OCI-LY3 (cell line): ENCODE measurements around the gene XXYLT1.

Experiments used
- H2AFZ ChIP-seq: fragments of 200-600, 300-600 bp; shearing (Covaris generic); 2 replicates; pipeline ENCODE4 v1.6.0; 2014; ENCODE audit warnings: antibody characterized with exemption, low read depth, low read length
- H3K27ac ChIP-seq: fragments of 200-600, 300-600 bp; sonication (generic); 2 replicates; pipeline ENCODE4 v1.5.1; 2014; ENCODE audit warnings: mild to moderate bottlenecking, low read length, moderate library complexity, mixed read lengths
- H3K27me3 ChIP-seq: fragments of 200-600, 300-600 bp; sonication (generic); 2 replicates; pipeline ENCODE4 v1.6.1; 2014; ENCODE audit warnings: low read depth, low read length, mixed read lengths
- H3K36me3 ChIP-seq: fragments of 200-600, 300-600 bp; sonication (generic); replicated peaks from 2 replicates; pipeline ENCODE3; 2014; ENCODE audit warnings: low read depth, low read length, mixed read lengths
- H3K4me1 ChIP-seq: fragments of 300-600, 200-600 bp; sonication (generic); 2 replicates; pipeline ENCODE4 v1.6.1; 2014; ENCODE audit warnings: low read length, mixed read lengths
- H3K4me2 ChIP-seq: fragments of 200-600, 300-600 bp; sonication (generic); 2 replicates; pipeline ENCODE4 v1.6.1; 2014; ENCODE audit warnings: low read length, mixed read lengths
- H3K4me3 ChIP-seq: fragments of 300-600, 200-600 bp; sonication (generic); 2 replicates; pipeline ENCODE4 v1.5.1; 2014; ENCODE audit warnings: antibody characterized with exemption, mild to moderate bottlenecking, low read length, moderate library complexity
- H3K79me2 ChIP-seq: fragments of 300-600, 200-600 bp; shearing (Covaris generic); 2 replicates; pipeline ENCODE4 v1.6.1; 2014; ENCODE audit warnings: mild to moderate bottlenecking, low read length, mixed read lengths
- H3K9ac ChIP-seq: fragments of 300-600, 200-600 bp; shearing (Covaris generic); 2 replicates; pipeline ENCODE4 v1.6.0; 2014; ENCODE audit warnings: mild to moderate bottlenecking, low read length, moderate library complexity
- H3K9me3 ChIP-seq: fragments of 200-600, 300-600 bp; shearing (Covaris generic); 2 replicates; pipeline ENCODE4 v1.6.1; 2014; ENCODE audit warnings: low read length, mixed read lengths; ENCODE audit not compliant: insufficient read depth
- H4K20me1 ChIP-seq: fragments of 200-600, 300-600 bp; sonication (generic); 2 replicates; pipeline ENCODE4 v1.6.1; 2016; ENCODE audit warnings: low read length, mixed read lengths; ENCODE audit not compliant: insufficient read depth
- CTCF ChIP-seq: fragments of 200-600, 300-600 bp; sonication (generic); IDR thresholded peaks from 2 replicates; pipeline ENCODE4 v1.5.1; 2014; ENCODE audit warnings: antibody characterized with exemption, low read length, low read depth
- EZH2phosphoT487 ChIP-seq: fragments of 200-600 bp; shearing (Covaris generic); IDR thresholded peaks from 2 replicates; pipeline ENCODE4 v1.6.1; 2018; ENCODE audit warnings: antibody characterized with exemption, mixed run types, low read depth

XXYLT1 gene

GRCh38 chr3:195155570-195156241, 115.3 kb downstream of the XXYLT1 start:
- no peak overlapping the region for H3K4me2 ChIP-seq
- H3K9ac ChIP-seq, result no peak overlapping the region

DNA sequence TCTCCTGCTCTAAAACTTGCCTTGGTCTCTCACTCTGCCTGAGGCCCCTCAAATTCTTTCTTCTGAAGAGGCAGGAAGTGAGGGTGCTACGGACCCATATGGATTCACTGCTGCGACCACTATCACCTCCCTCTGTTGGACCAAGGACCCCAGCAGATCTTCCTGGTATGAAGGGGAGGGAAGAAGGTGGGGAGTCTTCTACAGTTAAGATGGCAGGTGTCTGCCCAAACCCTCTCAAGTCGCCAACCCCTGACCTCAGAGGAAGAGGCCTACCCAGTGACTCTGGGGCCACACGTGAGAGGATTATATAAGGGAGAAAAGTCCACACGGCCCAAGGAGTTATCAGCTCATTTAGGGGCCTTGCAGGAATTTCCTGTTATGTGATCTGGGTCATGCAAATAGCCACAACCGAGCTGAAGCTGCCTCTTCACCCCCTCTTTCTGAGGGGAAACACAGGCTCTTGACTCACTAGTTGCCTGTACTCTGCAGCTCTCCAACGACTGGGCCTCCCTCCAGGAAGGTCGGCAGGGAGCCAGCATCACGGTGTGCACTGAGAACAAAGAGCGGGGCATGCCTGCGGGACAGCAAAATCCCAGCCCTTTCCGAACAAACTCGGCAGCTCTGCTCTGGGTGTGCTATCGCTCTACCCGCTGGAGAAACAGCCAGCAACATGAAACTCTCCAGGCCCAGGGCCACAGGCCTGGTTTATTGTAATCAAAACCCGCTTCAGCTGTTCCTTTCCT, 116.0 kb downstream of the XXYLT1 start:
- no peak overlapping the region for H3K27ac ChIP-seq
- no peak overlapping the region for H3K9ac ChIP-seq

More at GRCh38 chr3:195155570-195156241, 115.3 kb downstream of the XXYLT1 start:
- peaks cover 19% of the 10 kb centered on the region for H3K4me1 ChIP-seq
- H3K27me3 ChIP-seq, result no peaks in the 10 kb centered on the region
- no peak overlapping the region for H3K27ac ChIP-seq
- H3K4me3 ChIP-seq, result no peak overlapping the region
- TF ChIP-seq CTCF (no peak), EZH2phosphoT487 (no peak)
- H3K36me3 ChIP-seq, result no peaks in the 10 kb centered on the region
- no peaks in the 10 kb centered on the region for H3K79me2 ChIP-seq
- no peak overlapping the region for H2AFZ ChIP-seq
- no peaks in the 10 kb centered on the region for H3K9me3 ChIP-seq
- H4K20me1 ChIP-seq, result no peaks in the 10 kb centered on the region

DNA sequence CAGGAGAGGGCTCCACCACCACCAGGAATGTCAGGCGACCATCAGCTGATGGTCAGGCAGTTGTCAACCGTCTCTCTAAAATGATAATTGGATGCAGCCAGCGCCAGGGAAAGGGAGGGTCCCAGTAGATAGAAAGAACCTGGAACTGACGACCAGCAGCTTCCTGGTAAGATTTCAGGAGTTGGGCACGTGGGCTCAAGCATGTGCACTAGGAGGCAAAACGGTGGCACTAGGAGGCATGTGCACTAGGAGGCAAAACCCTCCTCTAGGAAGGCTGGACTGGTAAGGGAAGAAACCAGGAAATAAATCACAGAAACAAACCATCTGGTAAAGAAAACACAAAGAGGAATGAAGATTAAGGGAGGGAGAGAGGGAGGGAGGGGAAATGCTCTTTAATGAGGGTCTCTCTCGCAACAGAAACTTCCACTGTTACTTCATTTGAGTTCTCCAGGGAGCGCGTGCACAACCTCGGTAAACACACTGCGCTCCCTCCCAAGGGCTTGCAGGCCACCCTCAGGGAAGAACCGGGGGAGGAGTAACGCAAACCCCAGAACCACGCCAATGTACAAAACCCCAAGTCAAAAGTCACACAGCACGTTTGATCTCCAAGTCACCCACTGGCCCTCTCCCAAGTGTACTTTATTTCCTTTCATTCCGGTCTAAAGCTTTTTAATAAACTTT, 116.7 kb downstream of the XXYLT1 start:
- Histone ChIP-seq H4K20me1 (no peaks in the 10 kb centered on the region), H2AFZ (no peak overlapping the region), H3K9me3 (no peaks in the 10 kb centered on the region), H3K27me3 (no peaks in the 10 kb centered on the region), H3K27ac (no peak overlapping the region), H3K4me3 (no peak overlapping the region), H3K4me2 (no peak overlapping the region), H3K79me2 (no peaks in the 10 kb centered on the region), H3K4me1 (peaks cover 23% of the 10 kb centered on the region), H3K9ac (no peak overlapping the region), H3K36me3 (no peaks in the 10 kb centered on the region)
- TF ChIP-seq CTCF (no peak), EZH2phosphoT487 (no peak)

More for the DNA sequence above, 116.0 kb downstream of the XXYLT1 start:
- H3K36me3 ChIP-seq, result no peaks in the 10 kb centered on the region
- no peaks in the 10 kb centered on the region for H3K9me3 ChIP-seq
- TF ChIP-seq CTCF, result no peak
- no peak for TF ChIP-seq EZH2phosphoT487
- H3K4me1 ChIP-seq, result peaks cover 22% of the 10 kb centered on the region
- no peaks in the 10 kb centered on the region for H3K27me3 ChIP-seq
- no peak overlapping the region for H2AFZ ChIP-seq
- no peak overlapping the region for H3K4me2 ChIP-seq
- no peaks in the 10 kb centered on the region for H4K20me1 ChIP-seq
- no peaks in the 10 kb centered on the region for H3K79me2 ChIP-seq
- no peak overlapping the region for H3K4me3 ChIP-seq

DNA sequence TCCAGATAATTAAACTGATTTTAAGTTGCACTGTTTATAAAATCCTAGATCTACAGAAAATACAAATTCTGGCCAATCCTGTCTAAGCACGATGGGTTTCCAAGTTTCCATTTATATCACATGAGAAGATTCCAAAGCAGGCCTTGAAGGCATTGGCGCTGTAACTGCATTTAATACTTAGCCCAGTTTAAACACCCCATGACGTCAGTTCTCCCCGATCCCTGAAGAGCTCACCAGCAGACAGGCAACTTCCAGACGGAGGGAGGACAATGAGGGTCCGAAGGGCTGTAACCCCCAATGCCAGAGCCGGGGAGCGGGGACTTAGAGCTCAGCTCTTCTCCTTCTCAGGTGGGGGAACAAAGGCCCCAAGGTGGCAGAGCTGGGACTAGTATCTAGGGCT, 117.3 kb downstream of the XXYLT1 start:
- Histone ChIP-seq H3K27ac (no peak overlapping the region), H3K4me3 (no peak overlapping the region), H3K9ac (no peak overlapping the region), H3K9me3 (no peaks in the 10 kb centered on the region), H3K27me3 (no peaks in the 10 kb centered on the region), H4K20me1 (no peaks in the 10 kb centered on the region), H3K36me3 (no peaks in the 10 kb centered on the region), H3K4me1 (peaks cover 25% of the 10 kb centered on the region), H3K79me2 (no peaks in the 10 kb centered on the region), H3K4me2 (no peak overlapping the region), H2AFZ (no peak overlapping the region)
- TF ChIP-seq CTCF, result no peak
- TF ChIP-seq EZH2phosphoT487, result no peak
